Right cardiac atrium (tissue), 5 donors: ENCODE measurements around the gene CYP27A1. TPM values are rescaled to one million over a fixed set of nuclear protein-coding genes. Genes with fewer than 3 reads are reported as not detected.

ENCODE experiments used
- ATAC-seq, 2 donors: fragments of 200-7000 bp; cut with Tn5 transposase; one replicate each; pipeline versions ENCODE4 v1.8.0 to v1.9.1; 2020; ENCODE audit warnings: moderate library complexity in 2 of 2, mild to moderate bottlenecking in 1 of 2
- DNase-seq, 3 donors: peaks; one replicate each; pipeline ENCODE4 v3.0.0-alpha.2; 2020
- H3K27ac ChIP-seq: one replicate; pipeline ENCODE4 v1.5.1; 2013; ENCODE audit warnings: mild to moderate bottlenecking, low read length, control low read depth, moderate library complexity
- H3K27me3 ChIP-seq: one replicate; pipeline ENCODE4 v1.6.1; 2013; ENCODE audit not compliant: control insufficient read depth, insufficient read depth
- H3K4me1 ChIP-seq: one replicate; pipeline ENCODE4 v1.6.1; 2013; ENCODE audit warnings: low read length; ENCODE audit not compliant: control insufficient read depth, insufficient read depth
- H3K4me3 ChIP-seq: one replicate; pipeline ENCODE4 v1.5.1; 2013; ENCODE audit warnings: low read length, control low read depth
- H3K9me3 ChIP-seq: one replicate; pipeline ENCODE4 v1.6.1; 2013; ENCODE audit warnings: low read length; ENCODE audit not compliant: control insufficient read depth
- WGBS: extraction: QIAGEN DNeasy Blood & Tissue Kit; methylation state at CpG from one replicate; pipeline ENCODE4 v1.1.7; 2013; 5-methylcytosine and 5-hydroxymethylcytosine counted together
- intact Hi-C, 4 donors: fragments of 100-400 bp; cut with DNase I; formaldehyde crosslinking; loops; one replicate each; pipeline versions ENCODE4 v1.11.0 to v1.14.0; 2022 to 2023
- polyA plus RNA-seq: library from polyadenylated mRNA; stranded (reverse); fragments of 200-250 nt; gene quantifications from one replicate; pipeline ENCODE4 v1.2.3, GENCODE V29; 2013
- total RNA-seq, 4 donors: library from RNA; stranded (reverse); fragmentation: NEBNext Ultra II Directional; extraction: Animal tissue kit (Norgen Biotek cat#: 25700); gene quantifications; one replicate each; pipeline ENCODE4 v1.2.1, GENCODE V29; 2021
- donor health status: healthy with polysubstance abuse.
- donor health status: DM: no; HTN: yes; CAD: no.
- donor health status: DM: no; HTN: no; CAD: no.
- donor health status: DM: no; HTN: yes; CAD: no; lungs with severe emphysema.
- donor health status: DM: yes; HTN: yes; CAD: no.

Gene CYP27A1
- total and polyA plus RNA-seq, 5 donors = 14.0 to 20.2 (median 15.6) TPM

DNA sequence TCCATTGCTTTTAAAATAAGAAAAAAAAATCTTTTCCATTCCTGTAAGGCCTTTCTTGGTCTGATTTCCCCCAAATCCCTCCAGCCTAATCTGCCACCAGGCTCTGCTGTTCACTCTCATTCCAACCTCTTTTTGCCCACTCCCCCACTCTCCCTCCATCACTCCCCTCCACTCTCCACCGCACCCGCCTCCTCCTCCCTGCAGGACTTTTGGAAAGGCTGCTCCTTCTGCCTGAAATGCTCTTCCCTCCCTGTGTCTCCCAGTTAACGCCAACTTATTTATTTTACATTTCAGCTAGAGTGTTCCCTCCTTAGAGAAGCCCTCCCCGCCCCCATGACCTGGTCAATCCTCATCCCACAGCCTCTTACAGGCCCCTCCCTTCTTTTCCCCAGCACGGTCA lies 72.9 kb downstream of the CYP27A1 start:
- H3K27ac ChIP-seq = no peak overlapping the region
- intact Hi-C loops = loop anchor here in 1 of 4 donors (10.0 kb wide), 1 partner anchor 140 kb away; the partner anchor contains the start of gene TTLL4
- no peaks in the 10 kb centered on the region for H3K9me3 ChIP-seq
- H3K4me3 ChIP-seq = no peak overlapping the region
- DNase-seq (no peak), ATAC-seq (no peak)
- H3K4me1 ChIP-seq = no peaks in the 10 kb centered on the region
- WGBS = 45% methylated on average over 5 of the region's 5 CpGs
- no peaks in the 10 kb centered on the region for H3K27me3 ChIP-seq

DNA sequence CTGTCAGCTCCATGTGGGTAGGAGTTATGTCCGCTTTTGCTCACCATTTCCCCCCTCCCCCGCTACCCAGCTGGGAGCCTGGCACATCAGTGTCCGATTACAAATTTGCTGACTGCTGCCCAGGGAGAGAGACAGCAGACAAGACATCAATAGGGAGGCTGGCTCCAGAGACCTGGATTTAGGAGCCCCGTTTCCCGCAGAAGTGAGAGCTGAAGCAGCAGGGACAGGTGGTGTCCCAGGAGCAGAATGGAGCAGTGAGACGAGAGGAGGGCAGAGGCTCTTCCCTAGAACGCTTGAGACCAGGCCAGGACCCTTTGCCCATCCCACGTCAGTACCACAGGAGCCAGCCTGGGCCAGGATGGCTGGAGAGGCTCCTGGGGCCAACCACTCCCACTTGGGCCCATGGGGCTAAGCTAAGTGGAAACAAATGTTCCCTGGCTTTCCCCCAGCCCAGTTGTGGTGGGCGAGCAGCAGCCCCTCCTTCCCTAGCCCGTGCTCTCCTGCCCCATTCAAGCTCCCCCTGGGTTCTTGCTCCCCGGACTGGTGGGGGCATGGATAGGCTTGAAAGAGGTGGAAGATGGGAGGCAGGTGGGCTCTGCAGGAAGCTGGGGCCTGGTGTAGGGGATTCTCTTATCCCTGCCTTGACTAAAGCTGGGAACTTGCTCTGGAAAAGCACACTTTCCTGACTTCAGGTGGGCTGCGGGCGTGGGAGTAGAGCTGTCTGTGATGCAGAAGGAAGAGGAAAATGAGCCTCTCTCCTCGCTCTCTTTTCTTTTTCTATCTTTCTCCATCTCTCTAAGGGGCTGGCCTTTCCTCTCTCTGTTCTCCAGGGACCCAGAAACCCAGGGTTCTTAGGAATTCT lies 73.6 kb downstream of the CYP27A1 start:
- no peak overlapping the region for H3K4me3 ChIP-seq
- 51% methylated on average over 14 of the region's 14 CpGs for WGBS
- DNase-seq = no peak
- no peaks in the 10 kb centered on the region for H3K9me3 ChIP-seq
- no peaks in the 10 kb centered on the region for H3K27me3 ChIP-seq
- H3K27ac ChIP-seq = no peak overlapping the region
- intact Hi-C loops = loop anchor here in 1 of 4 donors (10.0 kb wide), 1 partner anchor 141 kb away; the partner anchor contains the start of gene TTLL4
- H3K4me1 ChIP-seq = no peaks in the 10 kb centered on the region
- no peak for ATAC-seq

DNA sequence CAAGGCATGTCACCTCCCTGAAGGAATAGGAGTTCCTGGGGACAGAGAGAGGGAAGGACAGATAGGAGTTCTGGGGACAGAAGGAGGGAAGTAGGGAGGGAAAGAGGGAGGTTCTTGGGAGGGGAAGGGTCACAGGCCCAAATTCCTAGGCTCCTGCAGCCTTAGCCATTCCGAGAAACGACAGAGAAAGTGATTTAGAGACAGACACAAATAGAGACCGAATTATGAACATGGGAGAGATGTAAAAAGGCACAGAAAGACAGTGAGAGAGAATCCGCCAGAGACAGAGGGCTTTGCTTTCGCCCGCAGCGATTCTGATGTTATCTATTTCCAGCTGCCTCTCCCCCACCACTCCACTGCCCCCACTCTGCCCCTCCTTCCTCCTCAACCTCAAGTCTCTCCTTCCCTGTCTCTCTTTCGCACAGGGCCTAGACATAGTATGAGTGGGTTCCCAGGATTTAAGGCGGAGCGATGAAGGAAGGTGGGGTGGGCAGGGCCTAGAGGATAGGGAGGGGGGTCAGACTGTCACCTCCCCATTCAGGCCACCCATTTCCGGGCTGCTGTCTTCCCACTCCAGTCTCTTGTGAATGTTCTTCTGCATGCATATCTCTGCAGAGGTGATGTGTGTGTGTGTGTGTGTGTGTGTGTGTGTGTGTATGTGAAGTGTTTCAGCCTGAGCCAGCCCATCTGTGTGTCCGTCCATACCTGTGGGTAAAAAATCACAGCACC lies 74.4 kb downstream of the CYP27A1 start:
- Histone ChIP-seq H3K27me3 (no peaks in the 10 kb centered on the region), H3K4me3 (no peak overlapping the region), H3K4me1 (no peaks in the 10 kb centered on the region), H3K9me3 (no peaks in the 10 kb centered on the region), H3K27ac (no peak overlapping the region)
- WGBS = 37% methylated on average over 12 of the region's 12 CpGs
- DNase-seq (no peak), ATAC-seq (no peak)
- intact Hi-C loops = loop anchor here in 1 of 4 donors (10.0 kb wide), 1 partner anchor 142 kb away; the partner anchor contains the start of gene TTLL4

DNA sequence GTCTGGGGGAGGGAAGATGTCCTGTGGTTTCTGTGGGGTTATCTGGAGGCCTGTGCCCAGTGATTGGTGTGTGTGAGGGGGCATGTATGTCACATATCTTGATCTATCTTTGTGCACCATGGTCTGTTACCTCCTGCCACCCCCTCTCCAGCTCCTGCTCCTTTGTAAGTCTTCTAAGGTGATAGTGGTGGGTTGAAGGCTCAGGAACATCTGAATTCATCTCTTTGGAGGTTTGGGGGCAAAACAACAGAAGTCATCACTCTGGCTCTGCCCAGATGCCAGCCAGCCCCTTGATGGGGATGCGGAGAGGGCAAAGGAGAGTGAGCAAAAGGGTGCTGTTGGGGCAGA lies 74.9 kb downstream of the CYP27A1 start:
- Histone ChIP-seq H3K27ac (no peak overlapping the region), H3K27me3 (no peaks in the 10 kb centered on the region), H3K4me1 (no peaks in the 10 kb centered on the region), H3K9me3 (no peaks in the 10 kb centered on the region), H3K4me3 (no peak overlapping the region)
- ATAC-seq (no peak), DNase-seq (no peak)
- 64% methylated on average over 1 of the region's 1 CpG for WGBS
- intact Hi-C loops = loop anchor here in 1 of 4 donors (10.0 kb wide), 1 partner anchor 142 kb away; the partner anchor contains the start of gene TTLL4

DNA sequence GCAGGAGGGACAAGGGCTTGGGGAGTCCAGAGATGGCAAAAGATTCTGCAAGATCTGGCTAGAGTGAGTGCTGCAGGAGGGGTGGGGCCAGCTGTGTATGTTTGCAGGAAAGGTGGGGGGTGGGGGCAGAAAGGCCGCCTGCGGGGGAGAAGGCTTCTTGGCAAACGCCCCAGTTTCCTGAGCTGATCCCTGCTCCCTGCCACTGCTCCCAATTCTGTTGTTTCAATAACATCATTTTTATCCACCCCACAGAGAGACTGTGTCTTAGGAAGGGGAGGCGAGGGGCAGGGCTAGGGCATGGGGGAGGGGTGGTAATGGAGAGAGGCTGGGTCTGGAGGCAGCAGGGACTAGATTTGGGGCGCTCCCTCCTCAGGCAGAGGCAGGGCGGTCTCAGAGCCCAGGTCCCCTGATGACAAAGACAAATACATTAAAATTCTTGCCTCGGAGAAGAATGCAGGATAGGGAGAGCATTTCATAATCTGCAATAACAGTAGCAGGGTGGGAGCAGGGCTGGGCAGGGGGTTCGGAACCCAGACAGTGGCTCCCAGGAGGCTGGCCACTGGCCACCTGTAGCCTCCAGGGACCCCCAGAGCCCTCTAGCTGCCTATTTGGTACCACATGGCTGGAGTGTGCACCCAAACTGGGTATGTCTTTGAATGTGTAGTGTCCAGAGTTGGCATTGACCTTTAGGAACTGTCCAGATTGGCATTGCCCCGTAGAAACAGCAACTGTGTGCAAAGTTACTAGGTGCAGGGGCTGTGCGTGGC lies 75.6 kb downstream of the CYP27A1 start:
- 25% methylated on average over 10 of the region's 10 CpGs for WGBS
- intact Hi-C loops = loop anchor here in 1 of 4 donors (10.0 kb wide), 1 partner anchor 143 kb away; the partner anchor contains the start of gene TTLL4
- H3K27ac ChIP-seq = no peak overlapping the region
- H3K9me3 ChIP-seq = no peaks in the 10 kb centered on the region
- DNase-seq = no peak
- no peak for ATAC-seq
- no peak overlapping the region for H3K4me3 ChIP-seq
- no peaks in the 10 kb centered on the region for H3K27me3 ChIP-seq
- no peaks in the 10 kb centered on the region for H3K4me1 ChIP-seq

DNA sequence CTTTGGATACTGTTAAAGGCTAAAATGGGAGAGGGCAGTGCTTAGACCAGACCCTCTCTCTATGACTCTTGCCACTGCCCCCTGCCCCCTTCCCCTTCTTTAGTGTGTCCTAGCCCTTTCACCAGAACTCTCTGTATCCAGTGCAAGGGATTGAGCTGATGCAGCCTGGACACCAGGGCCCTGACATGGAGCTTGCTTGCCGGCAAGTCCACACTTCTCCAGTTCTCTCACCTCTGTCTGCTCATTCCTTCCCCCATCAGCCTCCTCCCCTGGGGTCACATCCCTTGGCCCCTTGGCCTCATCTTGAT lies 76.1 kb downstream of the CYP27A1 start:
- intact Hi-C loops = loop anchor here in 1 of 4 donors (10.0 kb wide), 1 partner anchor 143 kb away; the partner anchor contains the start of gene TTLL4
- 16% methylated on average over 1 of the region's 1 CpG for WGBS
- Histone ChIP-seq H3K4me3 (no peak overlapping the region), H3K9me3 (no peaks in the 10 kb centered on the region), H3K27ac (no peak overlapping the region), H3K27me3 (no peaks in the 10 kb centered on the region), H3K4me1 (no peaks in the 10 kb centered on the region)
- ATAC-seq (no peak), DNase-seq (no peak)

DNA sequence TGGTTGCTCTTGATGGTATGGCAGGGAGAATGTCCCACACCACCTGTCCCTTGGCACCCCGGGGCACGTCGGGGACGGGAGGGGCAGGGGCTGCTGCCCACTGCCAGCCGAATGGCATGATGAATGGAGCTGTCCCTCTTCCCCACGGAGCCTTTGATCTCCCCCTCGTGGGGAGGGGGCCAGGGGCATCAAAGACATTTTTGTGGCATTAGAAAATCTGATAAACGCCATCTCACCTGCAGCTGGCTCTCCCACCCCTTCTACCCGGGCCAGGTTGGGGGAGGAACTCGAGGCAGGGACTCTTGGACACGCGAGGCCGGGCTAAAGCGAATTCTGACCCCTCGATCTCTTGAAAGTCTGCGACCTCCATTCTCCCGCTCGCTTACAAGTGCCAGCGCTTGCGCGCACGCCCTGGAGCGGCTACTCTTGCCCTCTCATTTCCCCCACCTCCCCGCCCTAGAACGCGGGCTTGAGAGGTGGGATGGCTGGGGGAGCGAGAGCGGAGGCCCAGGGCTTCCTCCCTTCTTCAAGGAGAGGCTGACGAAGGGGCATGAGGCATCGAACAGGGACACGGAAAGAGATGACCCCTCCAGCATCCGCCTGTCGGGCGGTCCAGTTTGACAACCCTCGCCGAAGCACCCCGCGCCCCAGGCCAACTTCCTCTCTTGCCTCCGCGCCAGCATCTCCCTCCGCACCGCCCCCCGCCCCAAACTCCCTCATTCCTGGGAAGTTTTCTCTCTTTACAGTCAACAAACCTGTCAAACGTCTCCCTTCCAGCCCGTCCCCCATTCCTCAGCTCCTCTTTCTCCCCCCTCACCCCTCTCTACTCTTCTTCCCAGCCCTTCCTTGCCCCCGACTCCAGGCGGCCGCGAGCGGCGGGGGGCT lies 77.0 kb downstream of the CYP27A1 start:
- 5% methylated on average over 51 of the region's 51 CpGs for WGBS
- Histone ChIP-seq H3K4me3 (peak overlapping the region; percentile 52), H3K9me3 (no peaks in the 10 kb centered on the region), H3K27me3 (no peaks in the 10 kb centered on the region), H3K27ac (no peak overlapping the region), H3K4me1 (no peaks in the 10 kb centered on the region)
- no peak for ATAC-seq
- intact Hi-C loops = loop anchor here in 1 of 4 donors (10.0 kb wide), 1 partner anchor 144 kb away; the partner anchor contains the start of gene TTLL4
- DNase-seq = no peak

DNA sequence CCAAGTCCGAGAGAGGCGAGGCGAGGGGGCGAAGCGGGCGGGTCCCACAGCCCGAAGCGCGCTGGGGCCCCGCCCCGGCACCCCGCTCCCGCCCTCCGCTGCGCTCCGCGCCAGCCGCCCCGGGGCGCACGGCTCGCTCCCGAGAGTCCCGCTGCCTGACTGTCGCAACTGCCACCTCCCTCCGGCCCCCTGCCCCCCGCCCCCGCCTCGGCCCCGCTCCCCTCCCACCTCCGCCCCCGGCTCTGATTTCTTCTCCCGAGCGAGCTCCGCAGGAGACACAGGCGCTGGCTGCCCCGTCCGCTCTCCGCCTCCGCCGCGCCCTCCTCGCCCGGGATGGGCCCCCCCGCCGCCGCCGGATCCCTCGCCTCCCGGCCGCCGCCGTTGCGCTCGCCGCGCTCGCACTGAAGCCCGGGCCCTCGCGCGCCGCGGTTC lies 77.6 kb downstream of the CYP27A1 start, which contains the start of gene WNT6:
TSS of gene WNT6 (plus strand) at position 250 of the 432 bp plus-strand sequence. CDS start 233 bp downstream, outside the sequence.
- Histone ChIP-seq H3K4me1 (no peaks in the 10 kb centered on the region), H3K27ac (no peak within 1 kb of the TSS), H3K27me3 (no peaks in the 10 kb centered on the region), H3K4me3 (peak within 1 kb of the TSS; percentile 52), H3K9me3 (no peaks in the 10 kb centered on the region)
- intact Hi-C loops = loop anchor here in 1 of 4 donors (10.0 kb wide), 1 partner anchor 145 kb away; the partner anchor contains the start of gene TTLL4
- ATAC-seq (no peak), DNase-seq (peak in 1 of 3 donors; percentile 58)
- WGBS = 1% methylated on average over 64 of the region's 64 CpGs

DNA sequence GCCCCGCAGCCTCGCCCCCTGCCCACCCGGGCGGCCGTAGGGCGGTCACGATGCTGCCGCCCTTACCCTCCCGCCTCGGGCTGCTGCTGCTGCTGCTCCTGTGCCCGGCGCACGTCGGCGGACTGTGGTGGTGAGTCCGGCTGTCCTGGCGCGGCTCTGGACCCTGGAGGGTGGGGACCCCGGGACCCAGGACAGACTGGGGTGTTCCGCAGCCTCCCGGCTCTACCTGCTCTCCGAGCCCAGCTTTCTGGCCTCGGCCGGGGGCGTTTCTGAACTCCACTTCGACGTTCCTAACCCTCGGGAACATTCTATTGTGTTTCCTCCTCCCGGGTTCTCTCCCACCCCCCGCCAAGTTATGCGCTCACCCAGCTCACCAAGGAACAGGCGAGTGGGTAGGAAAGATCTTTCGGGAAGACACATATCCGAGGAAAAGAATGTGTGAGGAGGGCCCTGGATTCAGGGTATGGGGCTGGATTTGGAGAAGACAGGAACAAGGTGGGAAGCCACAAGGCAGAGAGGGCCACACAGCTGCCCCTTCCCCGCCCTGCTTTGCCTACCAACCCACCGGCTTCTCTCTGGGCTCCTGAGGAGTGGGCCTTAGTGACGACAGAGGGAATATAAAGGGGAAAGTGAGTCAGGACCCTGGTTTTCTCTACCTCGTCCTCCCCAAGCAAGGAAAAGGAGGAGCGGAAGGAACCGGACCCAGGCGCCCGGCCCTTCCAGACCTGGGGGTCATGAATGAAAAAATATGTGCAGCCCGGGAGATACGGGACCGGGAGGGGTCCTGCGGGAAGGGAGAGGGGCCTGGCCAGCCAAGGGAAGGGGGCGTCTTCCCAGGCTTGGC lies 78.3 kb downstream of the CYP27A1 start:
- no peaks in the 10 kb centered on the region for H3K9me3 ChIP-seq
- WGBS = 2% methylated on average over 47 of the region's 47 CpGs
- no peak for ATAC-seq
- H3K27ac ChIP-seq = no peak overlapping the region
- no peaks in the 10 kb centered on the region for H3K27me3 ChIP-seq
- H3K4me1 ChIP-seq = no peaks in the 10 kb centered on the region
- intact Hi-C loops = loop anchor here in 1 of 4 donors (10.0 kb wide), 1 partner anchor 145 kb away; the partner anchor contains the start of gene TTLL4
- peak in 1 of 3 donors; percentile 55 for DNase-seq
- H3K4me3 ChIP-seq = peak overlapping the region; percentile 52
